ENCODE data around the gene CLIC3.

DNA sequence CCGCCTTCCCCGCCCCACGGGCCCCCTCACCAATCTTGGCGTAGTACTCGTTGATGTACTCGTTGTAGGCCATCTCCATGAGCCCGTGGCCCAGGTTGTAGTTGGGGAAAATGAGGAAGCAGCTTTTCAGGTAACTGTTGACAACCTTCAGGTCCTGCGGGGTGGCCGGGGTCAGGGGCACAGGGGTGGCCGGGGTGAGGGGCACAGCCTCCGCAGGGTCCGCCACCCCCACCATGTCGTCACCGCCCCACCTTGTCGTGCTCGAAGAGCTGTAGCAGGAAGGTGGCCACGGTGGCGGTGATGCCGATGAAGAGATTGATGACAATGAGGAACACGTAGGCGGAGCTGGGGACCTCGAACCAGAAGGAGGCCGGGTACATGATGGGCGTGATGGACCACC lies 14.8 kb upstream of the CLIC3 start:
- TF ChIP-seq, protein P1, sequence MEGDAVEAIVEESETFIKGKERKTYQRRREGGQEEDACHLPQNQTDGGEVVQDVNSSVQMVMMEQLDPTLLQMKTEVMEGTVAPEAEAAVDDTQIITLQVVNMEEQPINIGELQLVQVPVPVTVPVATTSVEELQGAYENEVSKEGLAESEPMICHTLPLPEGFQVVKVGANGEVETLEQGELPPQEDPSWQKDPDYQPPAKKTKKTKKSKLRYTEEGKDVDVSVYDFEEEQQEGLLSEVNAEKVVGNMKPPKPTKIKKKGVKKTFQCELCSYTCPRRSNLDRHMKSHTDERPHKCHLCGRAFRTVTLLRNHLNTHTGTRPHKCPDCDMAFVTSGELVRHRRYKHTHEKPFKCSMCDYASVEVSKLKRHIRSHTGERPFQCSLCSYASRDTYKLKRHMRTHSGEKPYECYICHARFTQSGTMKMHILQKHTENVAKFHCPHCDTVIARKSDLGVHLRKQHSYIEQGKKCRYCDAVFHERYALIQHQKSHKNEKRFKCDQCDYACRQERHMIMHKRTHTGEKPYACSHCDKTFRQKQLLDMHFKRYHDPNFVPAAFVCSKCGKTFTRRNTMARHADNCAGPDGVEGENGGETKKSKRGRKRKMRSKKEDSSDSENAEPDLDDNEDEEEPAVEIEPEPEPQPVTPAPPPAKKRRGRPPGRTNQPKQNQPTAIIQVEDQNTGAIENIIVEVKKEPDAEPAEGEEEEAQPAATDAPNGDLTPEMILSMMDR (IDR thresholded peaks at IDR 0.05; ENCODE audit: insufficient read depth, low read depth, low read length), result no peak
- no peak for TF ChIP-seq EZH2 (IDR thresholded peaks at IDR 0.05; ENCODE audit: insufficient read depth, low read length)
